Fibroblast of villous mesenchyme (primary cell): Measurements from ENCODE around the gene MYOM3. TPM values are rescaled to one million over a fixed set of nuclear protein-coding genes. Genes with fewer than 3 reads are reported as not detected.
"Not testable (repeated sequence)": the region's sequence is repeated elsewhere in the genome, so short reads cannot be mapped to it uniquely, and the experiment has no call there.

Source experiments
- DNase-seq: peaks from one replicate; pipeline ENCODE4 v3.0.0-alpha.2; 2010; ENCODE audit warnings: low read depth
- H3K4me3 ChIP-seq: 2 replicates; pipeline ENCODE4 v1.5.1; 2011; ENCODE audit warnings: low read depth, mild to moderate bottlenecking, low read length
- CTCF ChIP-seq: IDR thresholded peaks from 2 replicates; pipeline ENCODE4 v1.5.1; 2012; ENCODE audit warnings: low read depth, mild to moderate bottlenecking, low read length; ENCODE audit not compliant: insufficient read depth
- total RNA-seq: library from RNA; depleted of rRNA; stranded (reverse); fragments of >200 nt; gene quantifications from 2 replicates; pipeline ENCODE4 v1.2.3, GENCODE V29; 2012

Gene MYOM3
- total RNA-seq, 1 donor: not detected

- DNase-seq: peak; percentile 8
- TF ChIP-seq CTCF: no peak
Observed at GRCh38 chr1:24048205-24048869, 63.6 kb downstream of the MYOM3 start.

GRCh38 chr1:24047110-24047477 is 64.8 kb downstream of the MYOM3 start:
- no peak overlapping the region for H3K4me3 ChIP-seq
- DNase-seq: peak; percentile 48
- TF ChIP-seq CTCF: no peak

More at GRCh38 chr1:24048205-24048869, 63.6 kb downstream of the MYOM3 start:
- H3K4me3 ChIP-seq: no peak overlapping the region

- no peak for DNase-seq
- no peak for TF ChIP-seq CTCF
- H3K4me3 ChIP-seq: no peak overlapping the region
Observed at GRCh38 chr1:24045771-24046170, 66.2 kb downstream of the MYOM3 start.

GRCh38 chr1:24044672-24045071 is 67.3 kb downstream of the MYOM3 start:
- not testable (repeated sequence) for H3K4me3 ChIP-seq, DNase-seq

- no peak for TF ChIP-seq CTCF
- no peak overlapping the region for H3K4me3 ChIP-seq
- no peak for DNase-seq
Observed at GRCh38 chr1:24043345-24044032, 68.4 kb downstream of the MYOM3 start.

GRCh38 chr1:24042315-24042714 is 69.6 kb downstream of the MYOM3 start:
- H3K4me3 ChIP-seq: no peak overlapping the region
- TF ChIP-seq CTCF: no peak
- DNase-seq: no peak

GRCh38 chr1:24036088-24036487 is 75.8 kb downstream of the MYOM3 start:
- DNase-seq: no peak
- no peak overlapping the region for H3K4me3 ChIP-seq
- no peak for TF ChIP-seq CTCF
